GM18951 (cell line): ENCODE data around the gene UBE2D3.
"Not testable (repeated sequence)": the region's sequence is repeated elsewhere in the genome, so short reads cannot be mapped to it uniquely, and the experiment has no call there.

Source experiments
- POLR2A ChIP-seq: IDR thresholded peaks from 4 replicates; pipeline ENCODE4 v1.6.1; 2011; ENCODE audit warnings: mild to moderate bottlenecking; ENCODE audit not compliant: insufficient read length, insufficient read depth; ENCODE audit errors: extremely low read depth
- in situ Hi-C: fragments of 300-500 bp; cut with MboI; formaldehyde crosslinking; loops from one replicate; pipeline ENCODE4 v1.12.0; 2022; ENCODE audit warnings: low sequenced_read_pairs, mixed read lengths, inconsistent platforms; ENCODE audit not compliant: unreplicated experiment

Gene UBE2D3

DNA sequence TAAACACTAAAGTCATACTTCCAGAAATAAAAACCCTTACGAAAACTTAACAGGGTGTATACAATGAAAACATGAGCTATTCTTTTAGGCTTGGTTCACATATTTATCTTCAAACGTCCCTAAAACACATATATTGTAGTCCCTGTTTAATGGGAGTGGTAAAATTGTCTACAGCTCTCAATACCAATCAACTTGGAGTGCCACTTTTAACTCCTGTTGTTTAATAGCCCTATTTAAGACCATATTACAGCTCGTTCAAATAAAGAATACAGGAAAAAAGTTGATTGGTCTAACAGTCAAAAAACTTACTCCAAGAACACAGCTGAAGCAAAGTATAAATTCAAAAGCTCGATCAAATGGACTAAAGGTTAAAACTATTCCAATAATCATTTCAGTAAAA, 3.9 kb downstream of the UBE2D3 start:
- in situ Hi-C loops = no loop called here
- TF ChIP-seq POLR2A = no peak

GRCh38 chr4:102819588-102820365, 7.6 kb downstream of the UBE2D3 start:
- in situ Hi-C loops = no loop called here
- no peak for TF ChIP-seq POLR2A

DNA sequence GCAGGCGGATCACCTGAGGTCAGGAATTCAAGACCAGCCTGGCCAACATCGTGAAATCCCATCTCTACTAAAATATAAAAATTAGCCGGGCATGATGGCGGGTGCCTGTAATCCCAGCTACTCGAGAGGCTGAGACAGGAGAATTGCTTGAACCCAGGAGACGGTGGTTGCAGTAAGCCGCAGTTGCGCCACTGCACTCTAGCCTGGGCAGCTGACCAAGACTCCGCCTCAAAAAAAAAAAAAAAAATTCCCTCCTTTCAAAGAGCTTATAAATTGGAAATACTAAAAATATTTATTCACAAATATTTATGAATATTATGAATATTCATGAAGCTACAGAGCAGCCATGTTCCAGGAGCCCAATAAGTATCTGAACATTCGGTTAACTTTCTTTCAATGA, 8.3 kb downstream of the UBE2D3 start:
- in situ Hi-C loops = not testable (repeated sequence)

DNA sequence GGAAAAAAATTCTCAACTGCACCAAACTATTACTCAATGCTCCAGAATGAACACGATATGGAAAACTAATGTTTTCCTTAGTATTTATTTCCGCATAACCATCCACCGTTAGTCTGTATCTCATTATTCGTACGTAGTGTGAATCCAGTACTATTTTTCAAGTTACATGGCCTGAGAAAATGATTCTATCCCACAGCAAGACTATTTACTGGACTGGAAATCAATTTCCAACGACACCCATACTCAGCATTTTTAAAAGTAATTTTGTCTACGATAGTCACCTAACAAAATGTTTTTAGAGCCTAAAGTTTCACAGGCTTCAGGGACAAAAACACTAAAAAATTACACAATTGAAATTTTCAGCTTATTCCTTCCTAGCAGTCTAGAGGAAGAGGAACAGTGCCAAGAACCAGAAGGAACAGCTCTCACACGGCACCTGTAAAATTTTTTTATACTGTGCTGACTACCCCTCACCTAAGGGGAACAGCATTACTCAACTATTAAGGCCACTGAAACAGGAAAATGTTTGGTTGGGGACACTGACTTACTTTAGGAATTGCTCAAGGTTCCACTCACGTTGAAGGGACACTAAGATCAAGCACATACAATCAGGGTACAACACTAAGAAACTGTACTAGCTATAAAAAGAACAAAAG, 9.6 kb downstream of the UBE2D3 start:
- in situ Hi-C loops = no loop called here
- no peak for TF ChIP-seq POLR2A

DNA sequence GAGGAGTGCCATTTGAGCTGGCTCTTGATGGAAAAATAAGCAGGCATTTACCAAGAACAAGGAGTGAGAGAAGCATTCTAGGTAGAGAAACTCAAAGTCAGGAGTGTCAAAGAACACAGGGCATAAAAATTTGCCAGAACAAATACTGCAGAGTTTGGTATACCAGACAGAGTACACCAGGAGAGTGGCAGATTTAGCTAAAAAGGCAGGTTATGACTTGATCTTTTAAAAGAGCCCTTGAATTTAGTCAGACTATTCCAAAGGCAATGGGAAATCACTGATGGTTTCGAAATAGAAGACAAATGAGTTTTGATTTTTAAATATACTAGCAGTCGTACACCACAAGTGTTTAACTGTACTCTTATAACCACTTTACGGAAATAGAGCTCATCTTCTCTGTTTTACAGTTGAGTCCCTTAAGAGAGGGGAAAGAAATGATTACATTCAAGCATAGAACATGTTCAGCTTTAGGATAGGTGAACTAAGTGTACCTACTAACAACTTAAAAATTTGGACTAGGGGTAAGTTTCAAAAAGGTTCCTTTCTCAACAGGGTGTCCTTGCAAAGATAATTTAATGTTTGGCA, 10.2 kb downstream of the UBE2D3 start:
- TF ChIP-seq POLR2A = no peak
- in situ Hi-C loops = no loop called here

- in situ Hi-C loops = no loop called here
- TF ChIP-seq POLR2A = no peak
These were observed 11.4 kb downstream of the UBE2D3 start for GRCh38 chr4:102815981-102816380.

- TF ChIP-seq POLR2A = no peak
- in situ Hi-C loops = no loop called here
These were observed 17.7 kb downstream of the UBE2D3 start for GRCh38 chr4:102809691-102810090.

DNA sequence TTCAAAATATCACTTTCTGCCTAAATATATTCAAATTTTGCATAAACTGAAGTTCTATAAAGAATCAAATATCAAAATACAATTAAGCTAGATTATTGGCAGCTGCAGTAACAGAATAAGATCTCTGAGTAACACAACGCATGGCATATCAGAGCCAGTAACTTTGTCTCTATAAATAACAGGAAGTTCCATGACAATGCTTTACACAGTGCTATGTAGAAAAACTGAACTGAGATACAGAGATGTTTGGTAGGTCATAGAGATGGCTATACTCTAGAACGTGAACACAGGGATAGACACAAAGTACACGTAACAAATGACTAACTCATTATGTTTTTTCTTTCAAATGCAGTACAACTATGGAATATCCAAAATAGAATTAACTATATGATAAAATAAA, 18.2 kb downstream of the UBE2D3 start:
- TF ChIP-seq POLR2A = no peak
- in situ Hi-C loops = no loop called here

DNA sequence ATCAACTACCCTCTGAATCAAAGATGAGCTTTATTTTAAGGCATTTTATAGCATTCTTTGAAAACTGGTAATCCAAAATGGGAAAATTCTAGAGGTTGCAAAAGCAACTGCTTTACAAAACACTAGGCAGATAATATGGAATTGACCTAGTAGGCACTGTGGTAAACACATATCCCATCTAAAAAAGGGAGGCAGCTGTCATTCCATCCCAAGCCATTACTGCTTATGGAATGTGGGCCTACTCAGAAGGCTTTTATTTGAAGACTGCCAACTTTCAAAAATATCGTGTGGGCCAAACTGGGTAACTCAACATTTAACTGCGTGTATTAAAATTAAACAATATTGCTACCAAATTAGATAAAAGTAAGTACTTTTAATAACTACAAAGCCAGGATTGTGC, 19.3 kb downstream of the UBE2D3 start:
- no peak for TF ChIP-seq POLR2A
- in situ Hi-C loops = no loop called here

DNA sequence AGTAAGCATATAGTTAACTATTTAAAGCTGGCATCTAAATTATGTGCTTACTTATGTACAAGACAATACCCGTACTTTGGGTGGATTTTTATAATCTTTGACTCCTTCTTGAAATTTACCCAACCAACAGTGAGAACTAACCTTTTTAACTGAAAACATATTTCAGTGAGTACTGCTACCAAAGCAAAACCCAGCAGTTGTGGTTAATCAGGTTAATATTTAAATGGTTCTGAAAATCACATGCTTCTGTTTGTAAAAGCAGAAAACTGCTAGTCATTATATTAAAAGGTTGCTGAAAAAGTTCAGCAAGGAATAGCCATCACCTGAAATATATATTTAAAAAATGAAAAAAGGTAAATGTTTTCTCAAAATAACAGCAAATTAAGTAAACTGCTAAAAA, 20.0 kb downstream of the UBE2D3 start:
- no peak for TF ChIP-seq POLR2A
- in situ Hi-C loops = no loop called here

DNA sequence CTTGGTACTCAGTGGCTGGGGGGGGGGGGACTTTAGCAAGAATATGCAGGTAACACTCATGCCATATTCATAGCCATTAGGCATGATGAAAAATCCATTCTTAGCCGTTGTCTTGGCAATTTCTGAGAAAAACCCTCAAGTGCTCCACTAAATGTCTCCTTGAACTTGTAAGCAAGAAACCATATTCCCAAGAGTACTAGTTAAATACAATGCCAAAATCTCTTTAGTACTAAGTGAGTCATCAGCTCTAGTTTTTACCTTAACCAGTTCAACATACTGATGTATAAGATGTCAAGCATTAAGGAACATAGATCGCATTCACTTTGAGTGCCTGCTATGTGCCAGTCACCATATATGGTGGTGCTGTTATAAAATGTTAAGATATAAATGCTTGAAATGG, 27.5 kb downstream of the UBE2D3 start:
- in situ Hi-C loops = no loop called here
- no peak for TF ChIP-seq POLR2A

- in situ Hi-C loops = no loop called here
- no peak for TF ChIP-seq POLR2A
These were observed 32.4 kb downstream of the UBE2D3 start for GRCh38 chr4:102794999-102795398.

DNA sequence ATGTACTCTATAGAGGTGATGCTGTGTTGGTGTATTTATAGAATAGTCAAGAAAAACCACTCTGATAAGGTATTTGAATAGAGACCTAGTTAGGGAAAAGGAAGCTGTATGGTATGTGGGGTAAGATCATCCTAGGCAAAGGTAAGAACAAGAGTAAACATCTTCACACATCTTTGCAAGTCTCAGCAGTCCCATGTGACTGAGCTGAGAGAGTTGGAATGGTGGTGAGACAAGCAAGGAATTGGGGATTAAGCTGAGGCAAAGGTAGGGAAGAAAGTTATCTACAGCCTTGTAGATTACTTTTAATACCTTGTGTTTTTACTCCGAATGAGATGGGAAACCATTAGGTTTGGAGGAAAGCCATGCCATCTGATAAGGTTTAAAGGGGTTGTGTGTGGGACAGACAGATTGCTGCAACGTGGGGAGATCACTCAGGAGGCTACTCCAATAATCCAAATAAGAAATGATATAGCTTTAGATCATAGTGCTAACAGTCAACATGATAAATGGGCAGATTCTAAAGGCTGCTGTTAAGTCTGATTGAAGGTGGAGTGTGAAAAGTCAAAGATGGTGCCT, 34.9 kb downstream of the UBE2D3 start:
- no peak for TF ChIP-seq POLR2A
- in situ Hi-C loops = no loop called here

DNA sequence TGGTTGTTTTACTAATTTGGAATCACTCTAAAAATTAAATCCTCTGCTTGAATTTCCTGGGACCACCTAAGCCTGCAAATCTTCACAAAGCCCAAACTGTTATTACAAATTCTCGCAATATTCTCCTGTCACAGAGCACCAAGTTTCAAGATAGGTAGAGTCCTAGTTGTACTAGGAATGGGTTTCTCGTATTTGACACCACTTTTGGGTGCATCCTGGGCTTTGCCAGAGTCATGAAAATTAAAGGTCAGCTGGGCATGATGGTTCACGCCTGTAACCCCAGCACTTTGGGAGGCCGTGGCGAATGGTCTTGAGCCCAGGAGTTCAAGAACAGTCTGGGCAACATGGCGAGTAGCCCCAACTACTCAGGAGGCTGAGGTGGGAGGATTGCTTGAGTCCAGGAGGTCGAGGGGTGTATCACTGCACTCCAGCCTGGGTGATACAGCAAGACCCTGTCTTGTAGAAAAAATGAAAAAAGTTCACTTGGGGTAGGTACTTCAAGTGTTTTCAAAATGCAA, 36.0 kb downstream of the UBE2D3 start:
- in situ Hi-C loops = no loop called here
- no peak for TF ChIP-seq POLR2A

DNA sequence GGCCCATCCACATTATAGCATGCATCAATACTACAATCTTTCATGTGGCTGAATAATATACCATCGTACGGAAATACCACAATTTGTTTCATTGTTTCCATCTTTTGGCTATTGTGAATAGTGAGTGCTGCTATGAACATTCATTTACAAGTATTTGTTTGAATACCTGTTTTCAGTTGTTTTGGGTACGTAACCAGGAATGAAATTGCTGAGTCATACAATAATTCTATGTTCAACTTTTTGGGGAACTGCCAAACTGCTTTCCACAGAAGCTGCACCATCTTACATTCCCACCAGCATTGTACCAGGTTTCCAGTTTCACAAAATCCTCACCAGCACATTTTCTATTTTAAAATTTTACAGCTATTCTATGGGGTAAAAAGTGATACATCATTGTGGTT, 38.0 kb downstream of the UBE2D3 start:
- no peak for TF ChIP-seq POLR2A
- in situ Hi-C loops = no loop called here
